AG08395 (cell line): ENCODE data around the gene CBFA2T3.

Source experiments
- DNase-seq: peaks from one replicate; pipeline ENCODE4 v3.0.0; 2012; ENCODE audit warnings: mixed read lengths, low spot score

Gene CBFA2T3

DNA sequence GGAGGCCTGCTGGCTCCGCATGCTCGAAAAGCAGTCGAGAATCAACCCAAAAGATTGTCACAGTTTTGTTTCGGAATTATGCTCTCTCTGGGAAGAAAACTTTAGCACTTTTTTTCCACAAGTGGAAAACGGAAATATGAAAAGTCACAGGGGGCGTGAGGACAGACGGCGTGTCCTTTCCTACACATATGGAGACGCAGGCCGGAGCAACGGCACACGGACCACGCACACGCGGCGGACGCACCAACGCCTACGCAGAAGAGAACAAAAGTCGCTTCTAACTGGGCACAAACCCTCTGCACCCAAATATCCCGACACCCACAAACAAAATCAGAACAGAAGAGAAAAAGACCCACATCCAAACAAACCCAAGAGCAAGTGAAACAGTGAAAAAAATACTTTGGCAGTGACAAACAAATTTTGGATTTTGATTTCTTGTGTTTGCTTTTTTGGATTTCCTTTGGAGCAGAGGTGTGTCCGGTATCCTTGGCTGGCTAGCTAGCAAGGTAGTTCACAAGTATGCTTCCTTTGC, 101.2 kb downstream of the CBFA2T3 start:
- DNase-seq = no peak

GRCh38 chr16:88874938-88875599, 101.9 kb downstream of the CBFA2T3 start:
- DNase-seq = no peak

DNA sequence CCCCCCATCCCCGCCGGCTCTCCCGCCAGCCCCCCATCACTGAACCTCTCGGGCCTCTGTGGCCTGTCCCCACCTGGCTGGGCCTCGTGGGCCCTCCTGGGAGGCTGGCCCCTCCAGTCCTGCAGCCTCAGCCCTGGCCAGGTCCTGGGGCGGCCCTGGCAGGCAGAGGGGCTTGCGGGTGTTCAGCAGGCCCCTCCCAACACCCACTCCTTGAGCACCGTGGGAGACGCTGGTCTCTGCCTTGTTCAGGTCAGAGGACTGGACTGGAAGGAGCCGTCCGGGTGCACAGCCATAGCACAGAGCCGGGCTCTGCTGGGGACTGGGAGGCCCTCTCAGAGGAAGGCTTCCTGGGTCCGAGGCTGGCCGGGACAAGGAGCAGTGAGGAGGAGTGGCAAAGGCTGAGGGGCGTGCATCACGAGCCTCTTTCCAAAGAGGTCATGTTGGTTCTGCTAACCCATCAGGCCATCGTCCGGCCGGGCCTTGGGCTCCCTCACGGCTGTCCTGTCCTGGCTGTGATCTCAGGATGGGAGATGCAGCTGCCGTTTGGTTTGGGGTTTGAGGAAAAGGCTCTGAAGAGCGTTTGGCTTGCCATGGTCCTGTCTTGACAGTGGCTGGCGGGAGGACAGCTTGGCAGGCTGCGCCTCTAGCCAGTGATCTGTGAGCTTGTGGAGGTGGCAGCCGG, 104.2 kb downstream of the CBFA2T3 start:
- DNase-seq = no peak

DNA sequence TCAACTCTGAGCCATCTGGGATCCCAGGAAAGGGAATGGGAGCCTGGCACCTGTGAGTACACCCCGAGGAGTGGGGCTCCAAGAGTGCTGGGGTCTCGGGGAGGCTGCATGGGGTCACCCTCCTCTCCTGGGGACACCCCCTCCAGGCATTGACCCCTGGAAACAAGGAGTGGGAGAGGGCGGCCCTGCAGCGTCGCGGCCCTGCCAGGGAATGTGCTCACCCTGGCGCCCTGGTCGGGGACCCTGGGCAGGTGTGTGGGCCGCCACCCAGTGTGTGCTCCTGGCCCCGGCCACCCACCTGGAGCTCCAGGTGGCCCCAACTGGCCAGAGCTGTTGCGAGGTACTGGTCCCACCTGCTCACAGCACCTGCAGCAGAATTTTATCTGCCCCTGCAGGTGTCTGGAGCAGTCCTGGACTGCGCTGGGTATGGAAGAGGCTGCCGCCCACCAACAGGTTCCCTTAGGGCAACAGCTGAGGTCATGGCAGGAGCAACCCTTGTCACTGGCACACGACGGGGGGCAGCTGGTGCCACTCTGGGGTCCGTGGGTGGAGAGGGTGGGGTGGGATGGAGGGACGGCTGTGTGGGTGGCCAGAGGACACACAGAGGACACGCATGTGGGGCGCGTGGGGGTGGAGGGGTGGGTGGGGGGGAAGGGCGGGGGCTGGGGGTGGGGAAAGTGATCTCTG, 105.1 kb downstream of the CBFA2T3 start:
- DNase-seq = no peak

GRCh38 chr16:88871349-88871702, 105.7 kb downstream of the CBFA2T3 start:
- no peak for DNase-seq

DNA sequence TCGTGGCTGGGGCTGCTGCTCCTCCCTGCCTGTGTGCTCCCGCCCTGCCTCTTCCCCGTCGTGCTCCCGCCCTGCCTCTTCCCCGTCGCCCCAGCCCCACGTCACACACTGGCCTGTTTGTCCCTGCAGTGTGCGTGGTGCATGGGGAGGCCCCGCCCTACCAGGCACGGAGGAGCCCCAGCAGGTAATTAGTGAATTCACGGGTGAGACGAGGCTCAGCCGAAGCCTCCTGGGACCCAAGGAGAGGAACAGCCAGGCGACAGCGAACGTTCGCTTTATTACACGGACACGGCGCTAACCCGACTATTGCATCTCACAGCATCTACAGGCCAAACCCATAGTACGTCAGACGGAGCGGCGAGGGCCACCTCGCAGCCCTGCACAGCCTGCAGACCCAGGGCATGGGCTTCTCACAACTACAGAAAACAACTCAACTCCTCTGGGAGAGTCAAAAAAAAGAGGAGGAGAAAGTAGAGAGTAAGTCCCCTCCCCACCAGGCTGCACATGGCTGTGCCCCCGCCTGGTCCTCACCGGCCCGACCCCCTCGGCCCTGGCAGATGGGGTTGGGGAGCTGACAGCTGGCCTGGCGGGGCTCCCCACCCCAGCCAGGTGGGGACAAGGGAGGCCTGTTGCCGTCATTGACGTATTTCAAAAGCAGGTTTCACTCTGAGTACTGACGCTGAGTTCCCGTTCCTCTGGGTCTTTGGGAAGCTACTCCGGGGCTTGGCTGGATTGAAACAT, 106.2 kb downstream of the CBFA2T3 start:
- no peak for DNase-seq

GRCh38 chr16:88869673-88869980, 107.4 kb downstream of the CBFA2T3 start:
- DNase-seq = no peak

DNA sequence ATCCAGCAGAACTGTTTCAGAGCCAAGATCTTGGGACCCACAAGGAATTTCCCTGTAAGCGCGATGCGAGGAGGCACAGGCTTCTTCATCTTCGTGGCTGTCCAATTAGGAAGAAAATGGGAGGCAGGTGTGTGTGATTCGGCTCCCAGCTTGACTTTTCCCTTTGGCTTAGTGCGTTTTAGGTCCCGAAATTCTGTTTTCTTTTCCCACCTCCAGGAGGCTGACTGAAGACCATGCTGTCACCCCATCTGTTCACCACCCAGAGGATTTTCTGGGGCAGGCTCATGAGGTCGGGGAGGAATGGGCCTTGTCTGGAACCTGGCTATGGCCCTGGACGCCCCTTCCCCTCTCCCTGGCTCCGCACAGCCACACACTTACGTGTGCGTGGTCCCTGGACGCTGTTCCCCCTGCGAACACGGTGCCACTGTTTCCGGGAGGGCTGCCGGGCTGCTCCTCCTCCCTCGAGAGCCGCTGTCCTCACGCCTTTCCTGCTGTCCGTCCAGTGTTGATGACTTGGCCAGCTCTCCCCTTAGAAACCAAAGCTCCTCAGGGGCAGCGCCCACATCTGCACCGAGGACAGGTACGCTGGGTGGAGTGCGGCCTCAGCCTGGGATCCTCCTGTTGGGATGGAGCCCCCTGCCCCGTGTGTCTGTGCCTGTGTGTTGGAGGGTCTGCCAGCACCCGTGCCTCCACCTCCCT, 107.9 kb downstream of the CBFA2T3 start:
- DNase-seq = no peak

DNA sequence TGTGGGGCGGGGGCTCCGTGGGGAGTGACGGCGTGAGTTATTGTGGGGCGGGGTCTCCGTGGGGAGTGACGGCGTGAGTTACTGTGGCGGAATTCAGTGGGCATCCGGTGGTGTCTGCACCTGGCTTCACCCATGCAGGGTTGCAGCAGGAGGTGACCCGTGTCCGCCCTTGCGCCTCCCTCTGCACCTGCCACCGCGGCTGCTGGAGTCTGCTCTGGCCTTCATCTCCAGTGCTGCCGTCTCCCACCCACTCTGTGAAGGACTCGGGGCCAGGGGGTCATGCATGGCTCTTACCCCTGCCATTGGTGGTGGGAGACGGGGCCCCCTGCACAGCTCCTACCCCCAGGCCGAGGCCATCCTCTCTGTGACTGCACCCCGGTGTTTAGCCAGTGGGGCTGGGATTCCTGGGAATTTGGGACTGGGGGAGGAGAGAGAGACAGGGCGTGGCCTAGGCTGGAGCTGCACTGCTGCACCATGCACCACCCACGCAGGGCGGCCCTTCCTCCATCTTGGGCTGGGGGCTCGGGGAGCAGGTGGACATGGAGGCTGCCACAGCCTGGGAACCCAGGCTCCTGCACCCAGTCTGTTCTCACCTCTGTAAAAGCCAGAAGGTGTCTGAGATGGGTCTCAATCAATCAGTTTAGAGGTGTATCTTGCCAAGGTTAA, 109.3 kb downstream of the CBFA2T3 start:
- DNase-seq = no peak

GRCh38 chr16:88866151-88866920, 110.7 kb downstream of the CBFA2T3 start, which contains the start of gene PABPN1L:
PABPN1L (minus strand) TSS chr16:88866660; CDS start chr16:88866606, 54 bp downstream.
- DNase-seq = no peak

DNA sequence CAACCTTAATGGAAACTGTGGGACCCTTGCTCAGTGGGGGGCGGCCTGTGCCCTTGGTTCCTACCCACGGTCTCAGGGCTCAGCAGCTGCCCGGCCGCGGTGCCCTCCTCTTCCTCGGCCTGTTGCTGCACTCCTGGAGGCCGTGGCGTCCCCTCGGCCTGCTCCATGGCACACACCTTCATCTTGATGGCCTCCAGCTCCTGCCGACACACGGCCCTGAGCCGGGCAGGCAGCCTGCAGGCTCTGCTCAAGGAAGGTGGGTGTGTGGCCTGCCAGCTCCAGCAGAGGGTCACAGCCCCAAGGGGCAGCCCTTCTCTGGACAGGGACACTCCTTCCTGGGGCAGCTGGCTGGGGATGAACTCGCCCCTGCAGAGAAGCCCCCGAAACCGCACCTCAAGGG, 111.3 kb downstream of the CBFA2T3 start:
- no peak for DNase-seq

DNA sequence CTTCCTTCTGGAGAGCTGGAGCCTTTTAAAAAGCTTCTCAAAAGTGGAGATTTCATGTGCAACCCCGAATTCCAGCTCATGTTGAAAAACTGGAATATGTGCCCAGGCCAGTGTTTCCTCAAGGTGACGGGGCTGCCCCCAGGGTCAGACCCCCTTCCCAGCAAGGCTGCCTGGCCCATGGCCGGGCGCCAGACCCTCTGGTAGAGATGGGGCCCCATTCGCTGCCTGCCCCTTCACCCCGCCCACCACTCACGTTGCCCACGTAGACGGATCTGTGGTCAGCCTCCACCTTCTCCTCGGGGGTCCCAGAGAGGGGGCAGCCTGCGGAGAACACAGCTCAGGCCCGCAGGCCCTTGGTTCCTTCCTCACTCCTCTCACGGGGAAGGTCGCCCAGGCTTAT, 111.7 kb downstream of the CBFA2T3 start:
- no peak for DNase-seq

- DNase-seq = no peak
Observed at GRCh38 chr16:88864521-88864920, 112.5 kb downstream of the CBFA2T3 start.

- no peak for DNase-seq
Observed at GRCh38 chr16:88864099-88864498, 112.9 kb downstream of the CBFA2T3 start.

DNA sequence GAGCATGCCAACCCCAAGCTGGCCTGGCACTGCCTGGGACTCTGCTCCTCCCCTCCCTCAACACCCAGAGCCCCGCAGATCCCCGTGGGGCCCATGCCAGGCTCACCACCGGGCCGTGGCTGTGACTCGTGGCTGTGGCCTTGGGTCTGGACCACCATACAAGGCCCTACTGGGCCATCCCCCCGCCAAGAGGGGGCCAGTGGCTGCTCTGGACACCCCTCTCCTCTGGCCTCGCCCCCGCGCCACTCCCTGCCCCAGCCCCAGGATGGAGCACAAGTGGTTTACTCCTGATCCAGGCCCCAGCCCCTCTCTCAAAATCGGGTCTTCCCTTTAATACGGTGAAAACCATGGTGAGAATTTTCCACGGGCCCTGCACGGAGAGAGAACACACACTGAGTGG, 113.6 kb downstream of the CBFA2T3 start:
- no peak for DNase-seq

GRCh38 chr16:88862968-88863367, 114.0 kb downstream of the CBFA2T3 start:
- DNase-seq = no peak

DNA sequence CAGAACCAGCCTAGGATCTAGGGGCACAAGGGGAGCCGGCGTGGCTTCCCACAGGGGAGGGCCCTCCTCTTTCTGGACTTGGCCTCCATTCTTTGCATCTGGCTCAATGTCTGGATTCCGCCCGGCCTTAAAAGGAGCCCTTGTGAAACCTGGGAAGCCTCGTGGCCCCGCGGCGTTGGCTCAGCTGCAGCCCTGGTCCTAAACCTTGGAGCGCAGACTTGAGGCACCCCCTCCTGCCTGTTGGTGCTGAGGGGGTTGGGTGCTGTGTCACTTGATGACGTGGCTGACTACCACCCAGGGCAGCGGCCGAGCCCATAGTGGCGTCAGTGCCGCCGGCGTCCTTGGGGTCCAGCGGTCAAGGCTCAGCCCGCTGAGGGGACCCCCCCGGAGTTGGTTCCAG, 115.6 kb downstream of the CBFA2T3 start:
- no peak for DNase-seq

DNA sequence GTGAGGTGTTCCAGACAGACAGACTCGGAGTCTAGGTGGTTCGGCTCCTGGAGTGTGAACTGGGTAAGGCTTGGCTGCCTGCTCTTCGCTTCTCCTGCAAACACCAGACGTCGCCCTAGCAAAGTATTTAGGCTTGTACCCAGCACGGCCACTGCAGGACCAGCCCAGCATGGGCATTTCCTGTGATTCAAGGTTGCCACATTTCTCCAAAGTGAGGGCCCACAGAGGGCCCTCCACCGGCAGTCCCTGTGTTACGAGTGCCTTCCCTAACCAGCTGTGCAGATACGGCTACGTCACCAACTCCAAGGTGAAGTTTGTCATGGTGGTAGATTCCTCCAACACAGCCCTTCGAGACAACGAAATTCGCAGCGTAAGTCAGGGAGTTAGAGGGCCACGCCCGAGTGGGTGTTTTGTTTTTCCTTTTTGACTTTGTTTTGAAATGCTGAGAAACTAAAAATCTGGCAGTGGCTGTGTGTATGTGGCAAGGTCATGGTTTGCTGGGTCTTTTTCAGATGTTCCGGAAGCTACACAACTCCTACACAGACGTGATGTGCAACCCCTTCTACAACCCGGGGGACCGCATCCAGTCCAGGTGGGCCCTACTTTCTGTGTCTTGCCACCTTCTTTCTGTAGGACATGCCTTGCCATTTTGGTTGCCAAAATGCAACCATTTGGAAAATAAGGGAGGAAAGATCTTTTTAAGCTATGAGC, 117.5 kb downstream of the CBFA2T3 start:
- DNase-seq = no peak

DNA sequence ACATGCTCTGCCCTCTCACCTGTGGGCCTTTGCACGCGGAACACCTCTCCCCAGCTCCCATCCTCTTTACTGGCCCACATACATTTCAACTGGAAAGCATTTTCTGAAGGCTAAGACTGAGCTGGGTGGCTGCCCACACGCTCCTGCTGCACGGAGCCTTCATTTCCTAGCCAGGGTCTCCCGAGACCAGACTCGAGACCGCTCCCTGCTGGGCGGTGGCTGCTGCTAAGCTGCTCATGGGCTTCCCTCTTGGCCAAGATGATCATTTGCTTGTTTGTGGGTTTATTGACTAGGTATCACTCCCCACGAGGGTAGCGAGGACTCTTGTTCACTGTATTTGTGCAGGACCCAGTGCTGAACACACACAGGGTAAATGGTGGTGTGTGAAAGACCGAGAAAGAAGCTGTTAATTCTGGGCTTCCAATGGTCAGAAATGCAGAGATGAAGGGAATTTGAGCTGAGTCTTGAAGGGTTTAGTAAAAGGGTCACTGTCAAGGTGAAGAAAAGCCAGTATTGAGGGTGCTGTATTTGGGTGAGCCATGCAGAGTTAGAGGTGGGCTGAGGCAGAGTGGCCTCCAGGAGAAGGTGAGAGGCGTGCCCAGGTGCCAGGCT, 119.2 kb downstream of the CBFA2T3 start:
- DNase-seq = peak; percentile 91
